HCT116 (cell line): ENCODE data around the gene ZNF469. TPM values are rescaled to one million over a fixed set of nuclear protein-coding genes. Genes with fewer than 3 reads are reported as not detected.

ENCODE experiments used
- ATAC-seq: fragments of 200-7000 bp; cut with Tn5 transposase; 2 replicates; pipeline ENCODE4 v1.9.1; 2020; ENCODE audit warnings: mild to moderate bottlenecking, moderate library complexity
- BruUV-seq: library from RNA; stranded (reverse); fragments of 400-500 nt; replicated peaks from 2 replicates; lab custom pipeline; 2021; lab: Mats Ljungman, UMichigan
- CTCF ChIA-PET: fragments of 300-600 bp; sonication (Branson Sonifier 250); formaldehyde crosslinking; loops from one replicate; lab custom pipeline; 2021; ENCODE audit warnings: antibody characterized with exemption; lab: Charles Lee
- POLR2A ChIA-PET: fragments of 300-600, 350-600 bp; sonication (Branson Sonifier 250); formaldehyde crosslinking; loops from one replicate; lab custom pipeline; 2021; ENCODE audit warnings: antibody characterized with exemption; lab: Charles Lee
- RAD21 ChIA-PET, 2 experiments: fragments of 300-600 bp; sonication (Branson Sonifier 250); formaldehyde crosslinking; loops; one replicate each; lab custom pipeline; 2023; ENCODE audit warnings: low total read pairs in 2 of 2; ENCODE audit not compliant: uncharacterized antibody in 2 of 2, unreplicated experiment in 2 of 2, low non-redundant PET in 1 of 2; lab: Charles Lee
- DNase-seq: peaks from one replicate; pipeline ENCODE4 v3.0.0-alpha.2; 2010; ENCODE audit warnings: low read depth, low spot score
- H2AFZ ChIP-seq: fragments of 200-600 bp; shearing (Covaris generic), sonication (generic); 2 replicates; pipeline ENCODE4 v1.6.1; 2017; ENCODE audit warnings: low read depth, mixed run types, mixed read lengths, antibody characterized with exemption, low read length; ENCODE audit not compliant: poor library complexity, severe bottlenecking
- H3K27ac ChIP-seq: 2 replicates; pipeline ENCODE4 v1.5.1; 2012; ENCODE audit warnings: low read depth, low read length
- H3K27me3 ChIP-seq: fragments of 200-600 bp; sonication (generic); 2 replicates; pipeline ENCODE4 v1.6.1; 2016; ENCODE audit warnings: mixed run types, low read length, mixed read lengths; ENCODE audit not compliant: insufficient read depth
- H3K36me3 ChIP-seq, 2 experiments: fragments of 200-500 bp in 1 of 2; fragments of 200-600 bp in 1 of 2; sonication (Bioruptor generic) in 1 of 2; sonication (generic) in 1 of 2; 2 replicates each; pipeline versions ENCODE4 v1.5.1 to v1.6.1; 2014 to 2016; ENCODE audit warnings: low read length in 2 of 2, inconsistent platforms in 1 of 2, mixed read lengths in 1 of 2, mixed run types in 1 of 2; ENCODE audit not compliant: insufficient read depth in 2 of 2, control insufficient read depth in 1 of 2
- H3K4me1 ChIP-seq, 2 experiments: fragments of 200-600 bp in 1 of 2; sonication (generic) in 1 of 2; 2 replicates each; pipeline versions ENCODE4 v1.5.1 to v1.6.1; 2012 to 2017; ENCODE audit warnings: low read length in 2 of 2, inconsistent platforms in 1 of 2, mild to moderate bottlenecking in 1 of 2, mixed read lengths in 1 of 2, mixed run types in 1 of 2, moderate library complexity in 1 of 2; ENCODE audit not compliant: insufficient read depth in 2 of 2, control insufficient read depth in 1 of 2
- H3K4me2 ChIP-seq: fragments of 200-600 bp; sonication (generic); 2 replicates; pipeline ENCODE4 v1.6.1; 2017; ENCODE audit warnings: mixed run types, low read length, mixed read lengths
- H3K4me3 ChIP-seq, 2 experiments: fragments of 200-600 bp in 1 of 2; sonication (generic) in 1 of 2; replicated peaks in 1 of 2; 2 replicates each; pipeline ENCODE4 v1.5.1; 2011 to 2016; ENCODE audit warnings: low read length in 2 of 2, control low read depth in 1 of 2, low read depth in 1 of 2, mild to moderate bottlenecking in 1 of 2, mixed read lengths in 1 of 2, mixed run types in 1 of 2
- H3K79me2 ChIP-seq: fragments of 200-600 bp; sonication (generic); 2 replicates; pipeline ENCODE4 v1.6.1; 2017; ENCODE audit warnings: mild to moderate bottlenecking, mixed run types, low read length, moderate library complexity, mixed read lengths; ENCODE audit not compliant: insufficient read depth
- H3K9ac ChIP-seq: fragments of 200-600 bp; sonication (generic); 2 replicates; pipeline ENCODE4 v1.6.1; 2016; ENCODE audit warnings: low read length, mixed read lengths
- H3K9me2 ChIP-seq: fragments of 200-600 bp; sonication (generic), shearing (Covaris generic); 2 replicates; pipeline ENCODE4 v1.6.1; 2017; ENCODE audit warnings: mixed run types, mild to moderate bottlenecking, moderate library complexity; ENCODE audit not compliant: insufficient read depth
- H3K9me3 ChIP-seq, 2 experiments: fragments of 200-500 bp in 1 of 2; fragments of 200-600 bp in 1 of 2; sonication (Bioruptor generic) in 1 of 2; sonication (generic) in 1 of 2; 2 replicates each; pipeline ENCODE4 v1.6.1; 2014 to 2017; ENCODE audit warnings: low read length in 2 of 2, mixed read lengths in 2 of 2, inconsistent platforms in 1 of 2, low read depth in 1 of 2, mild to moderate bottlenecking in 1 of 2, mixed run types in 1 of 2, moderate library complexity in 1 of 2; ENCODE audit not compliant: control insufficient read depth in 1 of 2, insufficient read depth in 1 of 2
- H4K20me1 ChIP-seq: fragments of 200-600 bp; sonication (generic), shearing (Covaris generic); 2 replicates; pipeline ENCODE4 v1.6.1; 2017; ENCODE audit warnings: mixed run types, mild to moderate bottlenecking, moderate library complexity; ENCODE audit not compliant: insufficient read depth
- CEBPB ChIP-seq: IDR thresholded peaks from 2 replicates; pipeline ENCODE4 v1.6.1; 2012; ENCODE audit warnings: low read depth
- EGR1 ChIP-seq: IDR thresholded peaks from 2 replicates; pipeline ENCODE4 v1.6.1; 2012; ENCODE audit warnings: low read depth
- ELF1 ChIP-seq: IDR thresholded peaks from 2 replicates; pipeline ENCODE4 v1.6.1; 2012; ENCODE audit warnings: low read depth, borderline replicate concordance
- EZH2 ChIP-seq: fragments of 200-600 bp; sonication (generic); IDR thresholded peaks from 2 replicates; pipeline ENCODE4 v1.6.1; 2017; ENCODE audit warnings: antibody characterized with exemption, mixed run types
- FOSL1 ChIP-seq: IDR thresholded peaks from 2 replicates; pipeline ENCODE4 v1.6.1; 2012; ENCODE audit warnings: low read depth
- JUND ChIP-seq: IDR thresholded peaks from 2 replicates; pipeline ENCODE4 v1.6.1; 2012
- RAD21 ChIP-seq: IDR thresholded peaks from 2 replicates; pipeline ENCODE4 v1.6.1; 2012; ENCODE audit warnings: low read depth, mild to moderate bottlenecking
- SP1 ChIP-seq: IDR thresholded peaks from 2 replicates; pipeline ENCODE4 v1.6.1; 2012; ENCODE audit warnings: low read depth
- SRF ChIP-seq: IDR thresholded peaks from 2 replicates; pipeline ENCODE4 v1.6.1; 2012; ENCODE audit warnings: low read depth
- TCF7L2 ChIP-seq: IDR thresholded peaks from 2 replicates; pipeline ENCODE4 v1.7.0; 2011; ENCODE audit warnings: borderline replicate concordance, inconsistent platforms; ENCODE audit not compliant: insufficient read depth, insufficient read length; ENCODE audit errors: extremely low read depth
- YY1 ChIP-seq: IDR thresholded peaks from 2 replicates; pipeline ENCODE4 v1.6.1; 2011; ENCODE audit warnings: low read length, low read depth, moderate library complexity, mild to moderate bottlenecking; ENCODE audit not compliant: insufficient replicate concordance; ENCODE audit errors: extremely low read depth
- intact Hi-C: fragments of 100-400 bp; cut with micrococcal nuclease; formaldehyde crosslinking; loops from 2 replicates; pipeline ENCODE4 v1.10.0; 2022
- total RNA-seq: library from RNA; stranded (reverse); gene quantifications from one replicate; pipeline ENCODE4 v1.2.1, GENCODE V29; 2021; ENCODE audit not compliant: unreplicated experiment
- TF ChIP-seq, protein P1 (sequence below), 3 experiments: fragments of 200-600 bp in 1 of 3; sonication (generic) in 1 of 3; IDR thresholded peaks in 2 of 3; conservative IDR thresholded peaks in 1 of 3; 2 replicates each; pipeline ENCODE4 v1.5.1; 2012 to 2017; ENCODE audit warnings: low read depth in 2 of 3, low read length in 2 of 3, antibody characterized with exemption in 1 of 3, borderline replicate concordance in 1 of 3, control low read depth in 1 of 3, mild to moderate bottlenecking in 1 of 3, mixed read lengths in 1 of 3, mixed run types in 1 of 3, moderate library complexity in 1 of 3; ENCODE audit not compliant: insufficient read depth in 1 of 3
- TF ChIP-seq, protein P2 (sequence below): IDR thresholded peaks from 2 replicates; pipeline ENCODE4 v1.6.1; 2012
- TF ChIP-seq, protein P3 (sequence below): IDR thresholded peaks from 2 replicates; pipeline ENCODE4 v1.6.1; 2011; ENCODE audit warnings: mild to moderate bottlenecking, low read length, moderate library complexity; ENCODE audit not compliant: insufficient replicate concordance; ENCODE audit errors: extremely low read depth

The ZNF469 gene
- total RNA-seq, 1 experiment from 2014 or later: 5.9 TPM

DNA sequence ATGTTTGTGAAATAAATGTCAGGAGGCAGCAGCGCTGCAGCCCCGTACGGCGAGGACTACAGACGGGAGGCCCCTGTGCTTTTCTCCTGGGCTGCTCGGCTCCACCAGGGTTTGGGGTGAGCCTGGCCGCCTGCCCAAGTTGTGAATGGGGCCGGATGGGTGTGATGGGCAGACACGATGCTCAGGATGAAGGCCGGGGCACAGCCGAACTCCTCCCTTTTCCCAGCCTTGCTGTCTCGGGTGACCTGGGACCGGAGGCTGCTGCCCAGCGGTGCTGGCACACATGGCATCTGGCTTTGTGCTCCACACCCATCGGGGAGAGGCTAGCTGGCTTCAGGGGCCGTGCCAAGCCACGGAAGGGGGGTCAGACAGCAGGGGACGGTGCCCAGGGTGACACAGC is 36.1 kb downstream of the ZNF469 start (continued):
- no peak for TF ChIP-seq ELF1
- TF ChIP-seq, protein P1, sequence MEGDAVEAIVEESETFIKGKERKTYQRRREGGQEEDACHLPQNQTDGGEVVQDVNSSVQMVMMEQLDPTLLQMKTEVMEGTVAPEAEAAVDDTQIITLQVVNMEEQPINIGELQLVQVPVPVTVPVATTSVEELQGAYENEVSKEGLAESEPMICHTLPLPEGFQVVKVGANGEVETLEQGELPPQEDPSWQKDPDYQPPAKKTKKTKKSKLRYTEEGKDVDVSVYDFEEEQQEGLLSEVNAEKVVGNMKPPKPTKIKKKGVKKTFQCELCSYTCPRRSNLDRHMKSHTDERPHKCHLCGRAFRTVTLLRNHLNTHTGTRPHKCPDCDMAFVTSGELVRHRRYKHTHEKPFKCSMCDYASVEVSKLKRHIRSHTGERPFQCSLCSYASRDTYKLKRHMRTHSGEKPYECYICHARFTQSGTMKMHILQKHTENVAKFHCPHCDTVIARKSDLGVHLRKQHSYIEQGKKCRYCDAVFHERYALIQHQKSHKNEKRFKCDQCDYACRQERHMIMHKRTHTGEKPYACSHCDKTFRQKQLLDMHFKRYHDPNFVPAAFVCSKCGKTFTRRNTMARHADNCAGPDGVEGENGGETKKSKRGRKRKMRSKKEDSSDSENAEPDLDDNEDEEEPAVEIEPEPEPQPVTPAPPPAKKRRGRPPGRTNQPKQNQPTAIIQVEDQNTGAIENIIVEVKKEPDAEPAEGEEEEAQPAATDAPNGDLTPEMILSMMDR (IDR thresholded peaks at IDR 0.05 in 2 of 3, conservative IDR thresholded peaks at IDR 0.05 in 1 of 3; ENCODE audit: borderline replicate concordance in 1 of 3, insufficient read depth in 1 of 3, low read depth in 2 of 3, low read length in 2 of 3): no peak
- TF ChIP-seq CEBPB: no peak
- TF ChIP-seq, protein P2, sequence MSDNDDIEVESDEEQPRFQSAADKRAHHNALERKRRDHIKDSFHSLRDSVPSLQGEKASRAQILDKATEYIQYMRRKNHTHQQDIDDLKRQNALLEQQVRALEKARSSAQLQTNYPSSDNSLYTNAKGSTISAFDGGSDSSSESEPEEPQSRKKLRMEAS: no peak
- no peak for TF ChIP-seq FOSL1
- no peak for TF ChIP-seq SP1

DNA sequence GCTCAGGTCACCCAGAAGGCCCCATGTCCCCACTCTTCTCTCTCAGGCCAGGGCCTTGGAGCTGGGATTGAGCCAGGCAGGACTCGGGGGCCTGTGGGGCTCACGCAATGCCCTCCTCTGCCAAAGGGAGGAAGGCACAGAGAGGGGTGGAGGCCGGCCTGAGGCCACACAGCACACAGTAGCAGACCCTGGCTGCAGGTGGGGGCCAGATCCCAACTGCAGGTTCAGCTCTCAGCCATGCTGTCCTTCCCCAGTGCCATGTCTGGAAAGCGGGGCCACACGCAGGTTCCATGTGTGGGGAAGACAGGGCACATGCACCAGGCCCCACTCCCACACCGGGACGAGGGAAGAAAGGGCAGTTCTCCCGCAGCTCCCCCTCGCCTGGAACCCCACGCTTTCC is 37.0 kb downstream of the ZNF469 start:
- no peaks in the 10 kb centered on the region for H3K27me3 ChIP-seq
- POLR2A ChIA-PET: no interaction called here
- CTCF ChIA-PET: interaction anchor here (1.8 kb wide), 1 partner anchor 18 kb away, joined by 5 read pairs; no protein-coding TSS in a partner anchor

More for the DNA sequence above, 37.0 kb downstream of the ZNF469 start:
- no peaks in the 10 kb centered on the region for H3K79me2 ChIP-seq
- H3K27ac ChIP-seq: no peak overlapping the region
- H3K9ac ChIP-seq: no peak overlapping the region
- no peaks in the 10 kb centered on the region for H3K9me2 ChIP-seq
- BruUV-seq: no TSS peak
- H2AFZ ChIP-seq: no peak overlapping the region
- TF ChIP-seq EZH2 (no peak), SRF (no peak), YY1 (no peak), JUND (no peak), TCF7L2 (no peak), EGR1 (no peak), RAD21 (no peak)
- TF ChIP-seq, protein P2: no peak
- TF ChIP-seq, protein P3, sequence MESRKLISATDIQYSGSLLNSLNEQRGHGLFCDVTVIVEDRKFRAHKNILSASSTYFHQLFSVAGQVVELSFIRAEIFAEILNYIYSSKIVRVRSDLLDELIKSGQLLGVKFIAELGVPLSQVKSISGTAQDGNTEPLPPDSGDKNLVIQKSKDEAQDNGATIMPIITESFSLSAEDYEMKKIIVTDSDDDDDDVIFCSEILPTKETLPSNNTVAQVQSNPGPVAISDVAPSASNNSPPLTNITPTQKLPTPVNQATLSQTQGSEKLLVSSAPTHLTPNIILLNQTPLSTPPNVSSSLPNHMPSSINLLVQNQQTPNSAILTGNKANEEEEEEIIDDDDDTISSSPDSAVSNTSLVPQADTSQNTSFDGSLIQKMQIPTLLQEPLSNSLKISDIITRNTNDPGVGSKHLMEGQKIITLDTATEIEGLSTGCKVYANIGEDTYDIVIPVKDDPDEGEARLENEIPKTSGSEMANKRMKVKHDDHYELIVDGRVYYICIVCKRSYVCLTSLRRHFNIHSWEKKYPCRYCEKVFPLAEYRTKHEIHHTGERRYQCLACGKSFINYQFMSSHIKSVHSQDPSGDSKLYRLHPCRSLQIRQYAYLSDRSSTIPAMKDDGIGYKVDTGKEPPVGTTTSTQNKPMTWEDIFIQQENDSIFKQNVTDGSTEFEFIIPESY: no peak
- TF ChIP-seq, protein P1 (IDR thresholded peaks at IDR 0.05 in 2 of 3, conservative IDR thresholded peaks at IDR 0.05 in 1 of 3; ENCODE audit: borderline replicate concordance in 1 of 3, insufficient read depth in 1 of 3, low read depth in 2 of 3, low read length in 2 of 3): no peak
- intact Hi-C loops: no loop called here
- H3K4me3 ChIP-seq: no peak overlapping the region
- H3K36me3 ChIP-seq: no peaks in the 10 kb centered on the region
- no peak overlapping the region for H3K4me2 ChIP-seq
- no peaks in the 10 kb centered on the region for H3K4me1 ChIP-seq
- RAD21 ChIA-PET: no interaction called here
- H4K20me1 ChIP-seq: no peaks in the 10 kb centered on the region
- DNase-seq (no peak), ATAC-seq (no peak)
- no peaks in the 10 kb centered on the region for H3K9me3 ChIP-seq
